Natural killer cell treated with Interleukin-12 subunit alpha and Interleukin-12 subunit beta and Interleukin-15 and Interleukin-18, amount 100 ng/mL, for 72 hours (primary cell): ENCODE measurements around the gene DNAJC22. TPM values are rescaled to one million over a fixed set of nuclear protein-coding genes. Genes with fewer than 3 reads are reported as not detected.
A peak's percentile ranks its signal among the peaks of the same experiment; 100 is the strongest.
"Not testable (repeated sequence)": the region's sequence is repeated elsewhere in the genome, so short reads cannot be mapped to it uniquely, and the experiment has no call there.

ENCODE experiments used
- ATAC-seq, 2 donors: fragments of 150-1000 bp; cut with Tn5 transposase in 1 of 2; sonication (Bioruptor Pico), chemical (Tn5 transposase) in 1 of 2; 2 replicates each; pipeline ENCODE4 v1.10.0; 2021
- DNase-seq: peaks from one replicate; pipeline ENCODE4 v3.0.0; 2022; ENCODE audit warnings: low spot score
- H3K27ac Mint-ChIP-seq, 2 donors: 1 replicate in 1 of 2; 2 replicates in 1 of 2; pipeline ENCODE4 v1.8.0; 2022; ENCODE audit warnings: mixed read lengths in 2 of 2, mild to moderate bottlenecking in 1 of 2, moderate library complexity in 1 of 2
- H3K27me3 Mint-ChIP-seq, 2 donors: 1 replicate in 1 of 2; 2 replicates in 1 of 2; pipeline ENCODE4 v1.8.0; 2022; ENCODE audit warnings: mixed read lengths in 2 of 2
- H3K36me3 Mint-ChIP-seq: one replicate; pipeline ENCODE4 v1.8.0; 2022; ENCODE audit warnings: mixed read lengths
- H3K4me1 Mint-ChIP-seq, 2 donors: 1 replicate in 1 of 2; 2 replicates in 1 of 2; pipeline ENCODE4 v1.8.0; 2022; ENCODE audit warnings: low read depth in 2 of 2, mixed read lengths in 2 of 2, mild to moderate bottlenecking in 1 of 2
- H3K4me3 Mint-ChIP-seq: one replicate; pipeline ENCODE4 v1.8.0; 2022; ENCODE audit warnings: mixed read lengths
- H3K9me3 Mint-ChIP-seq: 2 replicates; pipeline ENCODE4 v1.8.0; 2022; ENCODE audit warnings: mixed read lengths
- total RNA-seq, 2 donors: library from RNA; stranded (reverse); gene quantifications; one replicate each; pipeline ENCODE4 v1.2.3, GENCODE V29; 2022

DNAJC22 gene
- total RNA-seq, 2 donors from 2014 or later: not detected

- DNase-seq (no peak), ATAC-seq (no peak)
- Mint-ChIP-seq H3K9me3 (no peaks in the 10 kb centered on the region), H3K27me3 (no peaks in the 10 kb centered on the region), H3K4me3 (peak overlapping the region; percentile 93), H3K36me3 (no peaks in the 10 kb centered on the region), H3K27ac (peak overlapping the region; percentile 66 to 68), H3K4me1 (peaks cover 15 to 22% of the 10 kb centered on the region in 2 donors)
These were observed 23.1 kb upstream of the DNAJC22 start for GRCh38 chr12:49323524-49324097.

- no peaks in the 10 kb centered on the region for H3K27me3 Mint-ChIP-seq
These were observed 21.1 kb upstream of the DNAJC22 start for GRCh38 chr12:49325606-49326005.

GRCh38 chr12:49327368-49327767, 19.3 kb upstream of the DNAJC22 start:
- peaks cover 6 to 13% of the 10 kb centered on the region in 2 donors for H3K4me1 Mint-ChIP-seq
- no peak for ATAC-seq
- no peaks in the 10 kb centered on the region for H3K36me3 Mint-ChIP-seq
- no peak overlapping the region for H3K27ac Mint-ChIP-seq
- no peaks in the 10 kb centered on the region for H3K9me3 Mint-ChIP-seq
- no peak for DNase-seq
- H3K4me3 Mint-ChIP-seq: no peak overlapping the region
- H3K27me3 Mint-ChIP-seq: peaks cover 2 to 5% of the 10 kb centered on the region in 2 donors

More at GRCh38 chr12:49325606-49326005, 21.1 kb upstream of the DNAJC22 start:
- Mint-ChIP-seq H3K36me3 (no peaks in the 10 kb centered on the region), H3K4me1 (peaks cover 15 to 22% of the 10 kb centered on the region in 2 donors), H3K27ac (no peak overlapping the region), H3K4me3 (no peak overlapping the region), H3K9me3 (no peaks in the 10 kb centered on the region)
- no peak for ATAC-seq
- DNase-seq: no peak

GRCh38 chr12:49327887-49328286, 18.8 kb upstream of the DNAJC22 start:
- no peak overlapping the region for H3K4me3 Mint-ChIP-seq
- peaks cover 7 to 8% of the 10 kb centered on the region in 2 donors for H3K27me3 Mint-ChIP-seq
- peaks cover 5 to 12% of the 10 kb centered on the region in 2 donors for H3K4me1 Mint-ChIP-seq
- ATAC-seq (no peak), DNase-seq (no peak)
- no peak overlapping the region for H3K27ac Mint-ChIP-seq
- H3K9me3 Mint-ChIP-seq: no peaks in the 10 kb centered on the region
- no peaks in the 10 kb centered on the region for H3K36me3 Mint-ChIP-seq

- no peak for ATAC-seq
- DNase-seq: no peak
These were observed 17.9 kb upstream of the DNAJC22 start for GRCh38 chr12:49328816-49329215.

GRCh38 chr12:49330032-49330619, 16.6 kb upstream of the DNAJC22 start:
- Mint-ChIP-seq H3K9me3 (no peaks in the 10 kb centered on the region), H3K27me3 (peaks cover 17 to 19% of the 10 kb centered on the region in 2 donors), H3K4me1 (peaks cover 0 to 10% of the 10 kb centered on the region in 2 donors), H3K36me3 (no peaks in the 10 kb centered on the region), H3K4me3 (no peak overlapping the region), H3K27ac (no peak overlapping the region)
- DNase-seq (no peak), ATAC-seq (no peak)

More at GRCh38 chr12:49328816-49329215, 17.9 kb upstream of the DNAJC22 start:
- Mint-ChIP-seq H3K36me3 (no peaks in the 10 kb centered on the region), H3K27ac (no peak overlapping the region), H3K4me3 (no peak overlapping the region), H3K4me1 (peaks cover 0 to 9% of the 10 kb centered on the region in 2 donors), H3K27me3 (peaks cover 9 to 10% of the 10 kb centered on the region in 2 donors), H3K9me3 (no peaks in the 10 kb centered on the region)

- H3K36me3 Mint-ChIP-seq: no peaks in the 10 kb centered on the region
- peaks cover 0 to 9% of the 10 kb centered on the region in 2 donors for H3K4me1 Mint-ChIP-seq
- ATAC-seq: no peak
- no peak overlapping the region for H3K4me3 Mint-ChIP-seq
- DNase-seq: no peak
- peaks cover 24 to 26% of the 10 kb centered on the region in 2 donors for H3K27me3 Mint-ChIP-seq
- H3K9me3 Mint-ChIP-seq: no peaks in the 10 kb centered on the region
- no peak overlapping the region for H3K27ac Mint-ChIP-seq
These were observed 15.9 kb upstream of the DNAJC22 start for GRCh38 chr12:49330631-49331379.

GRCh38 chr12:49331380-49332222, 15.1 kb upstream of the DNAJC22 start:
- DNase-seq (no peak), ATAC-seq (no peak)
- Mint-ChIP-seq H3K4me3 (no peak overlapping the region), H3K4me1 (peaks cover 0 to 7% of the 10 kb centered on the region in 2 donors), H3K27me3 (peaks cover 24 to 27% of the 10 kb centered on the region in 2 donors), H3K27ac (no peak overlapping the region), H3K36me3 (no peaks in the 10 kb centered on the region), H3K9me3 (no peaks in the 10 kb centered on the region)

- no peak for DNase-seq
- Mint-ChIP-seq H3K9me3 (no peaks in the 10 kb centered on the region), H3K36me3 (no peaks in the 10 kb centered on the region), H3K4me3 (no peak overlapping the region), H3K27me3 (peaks cover 32 to 35% of the 10 kb centered on the region in 2 donors), H3K27ac (no peak overlapping the region), H3K4me1 (peaks cover 6 to 15% of the 10 kb centered on the region in 2 donors)
- ATAC-seq: no peak
These were observed 14.2 kb upstream of the DNAJC22 start for GRCh38 chr12:49332441-49332861.

GRCh38 chr12:49332891-49333371, 13.8 kb upstream of the DNAJC22 start:
- Mint-ChIP-seq H3K4me1 (peaks cover 11 to 20% of the 10 kb centered on the region in 2 donors), H3K9me3 (no peaks in the 10 kb centered on the region), H3K27ac (no peak overlapping the region), H3K36me3 (no peaks in the 10 kb centered on the region), H3K4me3 (peak overlapping the region; percentile 39), H3K27me3 (peaks cover 36 to 40% of the 10 kb centered on the region in 2 donors)
- DNase-seq (no peak), ATAC-seq (no peak)

GRCh38 chr12:49333778-49334177, 12.9 kb upstream of the DNAJC22 start:
- H3K4me3 Mint-ChIP-seq, H3K36me3 Mint-ChIP-seq, ATAC-seq, H3K27ac Mint-ChIP-seq, H3K9me3 Mint-ChIP-seq, DNase-seq: not testable (repeated sequence)
- Mint-ChIP-seq H3K4me1 (peaks cover 11 to 20% of the 10 kb centered on the region in 2 donors), H3K27me3 (peaks cover 39 to 46% of the 10 kb centered on the region in 2 donors)

GRCh38 chr12:49334226-49334625, 12.5 kb upstream of the DNAJC22 start:
- Mint-ChIP-seq H3K4me3 (no peak overlapping the region), H3K36me3 (no peaks in the 10 kb centered on the region), H3K27ac (no peak overlapping the region), H3K4me1 (peaks cover 11 to 20% of the 10 kb centered on the region in 2 donors), H3K9me3 (no peaks in the 10 kb centered on the region), H3K27me3 (peaks cover 41 to 46% of the 10 kb centered on the region in 2 donors)
- DNase-seq: no peak
- no peak for ATAC-seq

GRCh38 chr12:49334681-49335080, 12.0 kb upstream of the DNAJC22 start:
- ATAC-seq: no peak
- Mint-ChIP-seq H3K27ac (no peak overlapping the region), H3K4me1 (peaks cover 11 to 20% of the 10 kb centered on the region in 2 donors)

More at GRCh38 chr12:49334681-49335080, 12.0 kb upstream of the DNAJC22 start:
- Mint-ChIP-seq H3K36me3 (no peaks in the 10 kb centered on the region), H3K9me3 (no peaks in the 10 kb centered on the region), H3K27me3 (peaks cover 43 to 48% of the 10 kb centered on the region in 2 donors), H3K4me3 (no peak overlapping the region)
- DNase-seq: no peak
